ENCODE data around the gene POLR1A. TPM values are rescaled to one million over a fixed set of nuclear protein-coding genes. Genes with fewer than 3 reads are reported as not detected.

The POLR1A gene
- total and polyA plus RNA-seq, 2 donors (not counting 1 experiment from before 2014, with no cell fraction given): 3.4 to 36.8 TPM

DNA sequence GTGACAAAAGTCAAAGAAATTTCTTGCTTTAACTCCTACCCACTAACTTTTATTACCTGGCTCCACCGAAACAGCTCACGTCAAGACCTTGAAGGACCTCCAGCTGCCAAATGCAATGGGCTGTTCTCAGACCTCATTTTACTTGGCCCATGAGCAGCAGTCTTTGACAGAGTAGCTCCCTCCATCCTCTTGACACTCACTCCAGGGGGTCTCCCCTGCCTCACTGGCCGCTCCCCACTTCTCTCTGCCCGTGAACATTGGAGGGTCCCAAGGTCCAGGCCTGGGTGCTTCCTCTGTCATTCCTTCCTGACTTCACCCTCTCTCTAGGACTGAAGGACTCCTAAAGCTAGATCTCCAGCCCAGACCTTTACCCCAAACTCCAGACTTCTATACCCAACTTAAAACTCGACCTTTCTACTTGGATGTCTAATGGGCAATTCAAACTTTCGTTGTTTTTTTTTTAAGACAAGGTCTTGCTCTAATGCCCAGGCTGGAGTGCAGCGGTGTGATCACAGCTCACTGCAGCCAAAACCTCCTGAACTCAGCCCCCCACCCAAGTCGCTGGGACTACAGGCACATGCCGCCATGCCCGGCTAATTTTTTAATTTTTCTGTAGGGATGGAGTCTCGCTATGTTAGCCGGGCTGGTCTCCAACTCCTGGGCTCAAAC is 124.0 kb downstream of the POLR1A start:
- CTCF ChIA-PET: interaction anchor here (1.3 kb wide), 1 partner anchor 57 kb away, joined by 3 read pairs; no protein-coding TSS in a partner anchor
- no peaks in the 10 kb centered on the region for H3K9me3 Mint-ChIP-seq (ENCODE audit: insufficient read depth)

More for the DNA sequence above, 124.0 kb downstream of the POLR1A start:
- H3K27me3 ChIP-seq (replicated peaks in 1 of 4; ENCODE audit: control extremely low read depth in 1 of 4, control insufficient read depth in 3 of 4, insufficient read depth in 4 of 4, low read length in 3 of 4): no peaks in the 10 kb centered on the region
- ATAC-seq (ENCODE audit: low read depth) (no peak), DNase-seq (no peak)
- H3K9ac ChIP-seq (ENCODE audit: low read length): no peak overlapping the region
- no peak for TF ChIP-seq EZH2 (IDR thresholded peaks at IDR 0.05; ENCODE audit: borderline replicate concordance, insufficient read depth, low read depth, low read length, poor library complexity, severe bottlenecking)
- TF ChIP-seq, protein P1, sequence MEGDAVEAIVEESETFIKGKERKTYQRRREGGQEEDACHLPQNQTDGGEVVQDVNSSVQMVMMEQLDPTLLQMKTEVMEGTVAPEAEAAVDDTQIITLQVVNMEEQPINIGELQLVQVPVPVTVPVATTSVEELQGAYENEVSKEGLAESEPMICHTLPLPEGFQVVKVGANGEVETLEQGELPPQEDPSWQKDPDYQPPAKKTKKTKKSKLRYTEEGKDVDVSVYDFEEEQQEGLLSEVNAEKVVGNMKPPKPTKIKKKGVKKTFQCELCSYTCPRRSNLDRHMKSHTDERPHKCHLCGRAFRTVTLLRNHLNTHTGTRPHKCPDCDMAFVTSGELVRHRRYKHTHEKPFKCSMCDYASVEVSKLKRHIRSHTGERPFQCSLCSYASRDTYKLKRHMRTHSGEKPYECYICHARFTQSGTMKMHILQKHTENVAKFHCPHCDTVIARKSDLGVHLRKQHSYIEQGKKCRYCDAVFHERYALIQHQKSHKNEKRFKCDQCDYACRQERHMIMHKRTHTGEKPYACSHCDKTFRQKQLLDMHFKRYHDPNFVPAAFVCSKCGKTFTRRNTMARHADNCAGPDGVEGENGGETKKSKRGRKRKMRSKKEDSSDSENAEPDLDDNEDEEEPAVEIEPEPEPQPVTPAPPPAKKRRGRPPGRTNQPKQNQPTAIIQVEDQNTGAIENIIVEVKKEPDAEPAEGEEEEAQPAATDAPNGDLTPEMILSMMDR (IDR thresholded peaks at IDR 0.05): no peak
- H3K79me2 ChIP-seq (ENCODE audit: control insufficient read depth, insufficient read depth, low read length): no peaks in the 10 kb centered on the region
- H3K9me3 ChIP-seq (ENCODE audit: control extremely low read depth in 1 of 3, control insufficient read depth in 2 of 3, insufficient read depth in 1 of 3, low read length in 2 of 3): no peaks in the 10 kb centered on the region
- H3K4me3 ChIP-seq (ENCODE audit: control extremely low read depth in 1 of 5, extremely low read depth in 1 of 5, insufficient read depth in 1 of 5, low read depth in 2 of 5, low read length in 4 of 5): no peak overlapping the region
- H3K4me1 Mint-ChIP-seq: peaks cover 21% of the 10 kb centered on the region
- 83% methylated on average over 7 of the region's 12 CpGs for WGBS (ENCODE audit: insufficient coverage)
- H3K4me1 ChIP-seq (ENCODE audit: control insufficient read depth in 2 of 2, insufficient read depth in 2 of 2, low read length in 2 of 2): peaks cover 6 to 13% of the 10 kb centered on the region in 2 donors
- no peaks in the 10 kb centered on the region for H4K20me1 ChIP-seq (ENCODE audit: control insufficient read depth, insufficient read depth, low read length, poor library complexity, severe bottlenecking)
- no peak overlapping the region for H3K27ac Mint-ChIP-seq
- no peak overlapping the region for H3K4me3 Mint-ChIP-seq
- no peak overlapping the region for H3K27ac ChIP-seq (ENCODE audit: low read length in 2 of 2)
- no peaks in the 10 kb centered on the region for H3K36me3 ChIP-seq (replicated peaks in 1 of 2; ENCODE audit: control extremely low read depth in 1 of 2, control insufficient read depth in 1 of 2, extremely low read depth in 1 of 2, insufficient read depth in 2 of 2, low read length in 1 of 2)
- no peak overlapping the region for H2AFZ ChIP-seq (ENCODE audit: insufficient read depth, low read depth, low read length, poor library complexity, severe bottlenecking)
- H3K4me2 ChIP-seq (replicated peaks; ENCODE audit: low read depth, low read length, poor library complexity, severe bottlenecking): no peak overlapping the region
- POLR2A ChIA-PET: interaction anchor here (0.6 kb wide), 1 partner anchor 313 kb away, joined by 5 read pairs; no protein-coding TSS in a partner anchor
- intact Hi-C loops (cut with micrococcal nuclease): no loop called here
- no peaks in the 10 kb centered on the region for H3K27me3 Mint-ChIP-seq
